HepG2 (cell line): ENCODE results near the gene THADA. TPM values are rescaled to one million over a fixed set of nuclear protein-coding genes. Genes with fewer than 3 reads are reported as not detected.

ENCODE experiments used
- ATAC-seq: fragments of 200-7000 bp; cut with Tn5 transposase; 3 replicates; pipeline ENCODE4 v1.9.1; 2020; ENCODE audit warnings: mild to moderate bottlenecking, moderate library complexity
- BruUV-seq: library from RNA; stranded (reverse); fragments of 400-500 nt; replicated peaks from 2 replicates; lab custom pipeline; 2021; lab: Mats Ljungman, UMichigan
- CTCF ChIA-PET: fragments of 300-600 bp; formaldehyde crosslinking; extraction: SDS; loops from one replicate; lab custom pipeline; 2021; ENCODE audit warnings: low total read pairs, inconsistent platforms, low intra/inter-chr PET ratio; lab: Yijun Ruan, JAX
- POLR2A ChIA-PET: fragments of 350-600 bp; sonication (Branson Sonifier 250); formaldehyde crosslinking; loops from one replicate; lab custom pipeline; 2020; ENCODE audit warnings: antibody characterized with exemption, inconsistent platforms; lab: Yijun Ruan, JAX
- DNase-seq: peaks from one replicate; pipeline ENCODE4 v3.0.0-alpha.2; 2015; ENCODE audit warnings: low spot score
- FAIRE-seq: peaks from 3 replicates; lab custom pipeline; 2011; peaks lifted over from hg19 to GRCh38; lab: Jason Lieb, UNC
- H2AFZ ChIP-seq: one replicate; pipeline ENCODE4 v1.6.1; 2011; ENCODE audit warnings: low read length, inconsistent platforms
- H3K27ac ChIP-seq: fragments of 300-600 bp; 3 replicates; pipeline ENCODE4 v1.8.0; 2011; ENCODE audit warnings: mixed run types, mild to moderate bottlenecking, mixed read lengths, low read length, inconsistent platforms; ENCODE audit not compliant: insufficient read depth; ENCODE audit errors: extremely low read length
- H3K27me3 ChIP-seq, 2 experiments: fragments of 200-600 bp in 1 of 2; 2 replicates in 1 of 2; 3 replicates in 1 of 2; pipeline versions ENCODE4 v1.6.0 to v1.8.0; 2011; ENCODE audit warnings: low read length in 2 of 2, mild to moderate bottlenecking in 2 of 2, moderate library complexity in 2 of 2, inconsistent platforms in 1 of 2; ENCODE audit not compliant: insufficient read depth in 2 of 2, control insufficient read depth in 1 of 2
- H3K36me3 ChIP-seq, 2 experiments: fragments of 200-600 bp in 1 of 2; replicated peaks in 1 of 2; 2 replicates in 1 of 2; 3 replicates in 1 of 2; pipeline versions ENCODE4 v1.5.1 to v1.8.0; 2011; ENCODE audit warnings: low read length in 2 of 2, inconsistent platforms in 1 of 2; ENCODE audit not compliant: insufficient read depth in 2 of 2, control insufficient read depth in 1 of 2
- H3K4me1 ChIP-seq: 2 replicates; pipeline ENCODE4 v1.5.1; 2012; ENCODE audit warnings: low read length, inconsistent platforms; ENCODE audit not compliant: insufficient read depth
- H3K4me2 ChIP-seq: 2 replicates; pipeline ENCODE4 v1.6.0; 2011; ENCODE audit warnings: low read depth, low read length, inconsistent platforms
- H3K4me3 ChIP-seq, 3 experiments: fragments of 200-600 bp in 1 of 3; sonication (generic), shearing (Covaris generic) in 1 of 3; replicated peaks in 1 of 3; 2 replicates each; pipeline ENCODE4 v1.5.1; 2011 to 2016; ENCODE audit warnings: low read length in 3 of 3, inconsistent platforms in 2 of 3, low read depth in 2 of 3, mild to moderate bottlenecking in 2 of 3, control low read depth in 1 of 3, mixed read lengths in 1 of 3; ENCODE audit not compliant: insufficient read depth in 1 of 3
- H3K79me2 ChIP-seq: one replicate; pipeline ENCODE4 v1.6.1; 2011; ENCODE audit warnings: low read length, inconsistent platforms; ENCODE audit not compliant: insufficient read depth
- H3K9ac ChIP-seq: 2 replicates; pipeline ENCODE4 v1.6.0; 2011; ENCODE audit warnings: mild to moderate bottlenecking, low read depth, low read length, inconsistent platforms; ENCODE audit not compliant: insufficient read depth
- H3K9me3 ChIP-seq: 2 replicates; pipeline ENCODE4 v1.5.1; 2012; ENCODE audit warnings: mild to moderate bottlenecking, low read length
- H4K20me1 ChIP-seq: 2 replicates; pipeline ENCODE4 v1.6.0; 2011; ENCODE audit warnings: inconsistent platforms, mild to moderate bottlenecking, low read length, moderate library complexity; ENCODE audit not compliant: insufficient read depth
- NFKB2 ChIP-seq: sonication (generic); formaldehyde crosslinking; IDR thresholded peaks from 2 replicates; pipeline ENCODE4 v1.4.0; 2020; ENCODE audit warnings: missing genetic modification reagents, borderline replicate concordance
- PPARG ChIP-seq: conservative IDR thresholded peaks from 2 replicates; pipeline ENCODE4 v1.6.1; 2016; ENCODE audit warnings: missing biosample characterization, missing genetic modification reagents
- STAG1 ChIP-seq: sonication (generic); formaldehyde crosslinking; IDR thresholded peaks from 2 replicates; pipeline ENCODE4 v1.4.0; 2020; ENCODE audit warnings: missing genetic modification reagents
- THAP8 ChIP-seq: sonication (generic); formaldehyde crosslinking; IDR thresholded peaks from 2 replicates; pipeline ENCODE4 v1.5.1; 2020; ENCODE audit warnings: missing genetic modification reagents, mild to moderate bottlenecking, borderline replicate concordance
- ZNF205 ChIP-seq: IDR thresholded peaks from 2 replicates; pipeline ENCODE4 v1.6.1; 2018; ENCODE audit warnings: missing biosample characterization, missing genetic modification reagents
- ZSCAN31 ChIP-seq: sonication (generic); formaldehyde crosslinking; IDR thresholded peaks from 2 replicates; pipeline ENCODE4 v1.5.0; 2020; ENCODE audit warnings: low read depth, mild to moderate bottlenecking, missing genetic modification reagents
- WGBS: methylation state at CpG from one replicate; pipeline ENCODE4 v1.1.6; 2017; ENCODE audit warnings: low lambda C conversion rate; 5-methylcytosine and 5-hydroxymethylcytosine counted together
- in situ Hi-C: cut with HindIII; loops from 2 replicates; pipeline ENCODE4 v1.10.0; 2017; ENCODE audit warnings: low pct_unique_long_range_greater_than_20kb; ENCODE audit not compliant: extremely low pct_ligation_motif_present
- intact Hi-C: fragments of 100-400 bp; cut with micrococcal nuclease; formaldehyde crosslinking; loops from one replicate; pipeline ENCODE4 v1.10.0; 2022; ENCODE audit not compliant: unreplicated experiment
- polyA plus RNA-seq, 8 experiments: library from polyadenylated mRNA; depleted of rRNA in 3 of 8; stranded (reverse) in 7 of 8; unstranded in 1 of 8; fragments of >200 nt; fragmentation: Illumina TruSeq in 4 of 8; extraction: Trizol in 4 of 8; gene quantifications; 2 replicates each; pipeline versions ENCODE4 v1.2.1 to v1.2.3, GENCODE V29; 2011 to 2016; ENCODE audit warnings: low read depth in 4 of 8, missing spikeins in 1 of 8, mixed read lengths in 1 of 8; ENCODE audit not compliant: insufficient read depth in 1 of 8
- total RNA-seq, 5 experiments: library from RNA; depleted of rRNA; stranded (reverse); fragments of >200 nt; fragmentation: Illumina TruSeq; extraction: Trizol; gene quantifications; 2 replicates each; pipeline ENCODE4 v1.2.3, GENCODE V29; 2016; ENCODE audit warnings: low read depth in 1 of 5
- TF ChIP-seq, protein P1 (sequence below): fragments of 450-650 bp; IDR thresholded peaks from 2 replicates; pipeline ENCODE4 v1.6.1; 2016
- TF ChIP-seq, protein P2 (sequence below): sonication (generic); formaldehyde crosslinking; IDR thresholded peaks from 2 replicates; pipeline ENCODE4 v1.5.0; 2020; ENCODE audit warnings: mild to moderate bottlenecking, missing genetic modification reagents, moderate library complexity
- TF ChIP-seq, protein P3 (sequence below): sonication (generic); formaldehyde crosslinking; conservative IDR thresholded peaks from 2 replicates; pipeline ENCODE4 v1.4.0; 2020; ENCODE audit warnings: missing genetic modification reagents
- TF ChIP-seq, protein P4 (sequence below), 2 experiments: sonication (generic) in 1 of 2; formaldehyde crosslinking in 1 of 2; IDR thresholded peaks; 2 replicates each; pipeline versions ENCODE4 v1.6.1 to v1.9.0; 2014 to 2022; ENCODE audit warnings: antibody characterized with exemption in 1 of 2, borderline replicate concordance in 1 of 2, inconsistent platforms in 1 of 2, low read depth in 1 of 2, missing genetic modification reagents in 1 of 2

THADA gene
- total and polyA plus RNA-seq, 2 of the 13 experiments (the other 11 are each of a cell fraction or from before 2014, with no cell fraction given) = 12.7 to 21.7 TPM

DNA sequence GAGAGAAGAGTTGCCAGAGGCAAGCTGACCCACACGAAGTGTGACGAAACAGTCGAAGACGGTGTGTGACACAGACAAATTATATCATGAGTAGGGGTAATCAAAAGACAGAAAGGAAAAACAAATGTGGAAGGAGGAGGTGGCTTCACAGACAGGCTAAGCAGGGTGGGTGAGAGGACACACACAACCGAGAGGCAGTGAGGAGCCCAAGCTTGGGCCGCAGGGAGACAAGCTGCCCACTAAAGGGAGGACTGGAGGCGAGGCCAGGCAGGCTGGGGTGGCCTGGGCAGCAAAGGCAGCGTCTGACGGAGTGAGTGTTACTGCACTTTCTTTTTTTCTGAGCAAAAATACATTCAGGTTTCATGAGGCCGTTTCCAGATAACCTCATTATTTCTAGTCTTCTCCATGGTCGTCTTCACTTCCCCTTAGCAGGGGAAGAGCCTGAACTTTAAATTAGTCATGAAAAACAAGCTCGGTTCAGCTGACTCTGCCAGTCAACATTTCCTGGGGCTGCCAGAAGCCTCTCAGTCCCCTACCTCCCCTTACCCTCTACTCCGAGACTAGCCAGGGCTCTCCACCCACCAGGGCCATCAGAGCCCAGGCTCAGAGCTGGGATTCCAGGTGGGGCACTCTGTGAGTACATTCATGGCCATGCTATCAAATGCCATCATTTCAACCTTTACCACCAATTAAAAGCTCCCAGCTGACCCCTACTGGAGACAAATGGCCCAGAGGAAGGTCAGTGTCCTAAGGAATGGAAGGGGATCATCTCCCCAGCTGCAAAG lies 355.7 kb downstream of the THADA start:
- Histone ChIP-seq H3K79me2 (no peaks in the 10 kb centered on the region), H3K36me3 (peaks cover 0 to 15% of the 10 kb centered on the region in 2 experiments; a peak in 1 of 5 replicates), H3K9ac (no peak overlapping the region), H3K9me3 (no peaks in the 10 kb centered on the region), H2AFZ (no peak overlapping the region), H4K20me1 (no peaks in the 10 kb centered on the region), H3K4me3 (no peak overlapping the region), H3K27ac (no peak overlapping the region), H3K4me1 (no peaks in the 10 kb centered on the region), H3K4me2 (no peak overlapping the region), H3K27me3 (no peaks in the 10 kb centered on the region)
- BruUV-seq = no TSS peak
- intact Hi-C loops = no loop called here
- ChIA-PET POLR2A (interaction anchor here (1.0 to 1.6 kb wide), 3 partner anchors 9 to 18 kb away, joined by 3 to 7 read pairs (median 3); partner anchors contain the start of gene ZFP36L2), CTCF (no interaction called here)
- no peak for FAIRE-seq
- TF ChIP-seq, protein P1, sequence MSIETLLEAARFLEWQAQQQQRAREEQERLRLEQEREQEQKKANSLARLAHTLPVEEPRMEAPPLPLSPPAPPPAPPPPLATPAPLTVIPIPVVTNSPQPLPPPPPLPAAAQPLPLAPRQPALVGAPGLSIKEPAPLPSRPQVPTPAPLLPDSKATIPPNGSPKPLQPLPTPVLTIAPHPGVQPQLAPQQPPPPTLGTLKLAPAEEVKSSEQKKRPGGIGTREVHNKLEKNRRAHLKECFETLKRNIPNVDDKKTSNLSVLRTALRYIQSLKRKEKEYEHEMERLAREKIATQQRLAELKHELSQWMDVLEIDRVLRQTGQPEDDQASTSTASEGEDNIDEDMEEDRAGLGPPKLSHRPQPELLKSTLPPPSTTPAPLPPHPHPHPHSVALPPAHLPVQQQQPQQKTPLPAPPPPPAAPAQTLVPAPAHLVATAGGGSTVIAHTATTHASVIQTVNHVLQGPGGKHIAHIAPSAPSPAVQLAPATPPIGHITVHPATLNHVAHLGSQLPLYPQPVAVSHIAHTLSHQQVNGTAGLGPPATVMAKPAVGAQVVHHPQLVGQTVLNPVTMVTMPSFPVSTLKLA = no peak
- TF ChIP-seq, protein P2, sequence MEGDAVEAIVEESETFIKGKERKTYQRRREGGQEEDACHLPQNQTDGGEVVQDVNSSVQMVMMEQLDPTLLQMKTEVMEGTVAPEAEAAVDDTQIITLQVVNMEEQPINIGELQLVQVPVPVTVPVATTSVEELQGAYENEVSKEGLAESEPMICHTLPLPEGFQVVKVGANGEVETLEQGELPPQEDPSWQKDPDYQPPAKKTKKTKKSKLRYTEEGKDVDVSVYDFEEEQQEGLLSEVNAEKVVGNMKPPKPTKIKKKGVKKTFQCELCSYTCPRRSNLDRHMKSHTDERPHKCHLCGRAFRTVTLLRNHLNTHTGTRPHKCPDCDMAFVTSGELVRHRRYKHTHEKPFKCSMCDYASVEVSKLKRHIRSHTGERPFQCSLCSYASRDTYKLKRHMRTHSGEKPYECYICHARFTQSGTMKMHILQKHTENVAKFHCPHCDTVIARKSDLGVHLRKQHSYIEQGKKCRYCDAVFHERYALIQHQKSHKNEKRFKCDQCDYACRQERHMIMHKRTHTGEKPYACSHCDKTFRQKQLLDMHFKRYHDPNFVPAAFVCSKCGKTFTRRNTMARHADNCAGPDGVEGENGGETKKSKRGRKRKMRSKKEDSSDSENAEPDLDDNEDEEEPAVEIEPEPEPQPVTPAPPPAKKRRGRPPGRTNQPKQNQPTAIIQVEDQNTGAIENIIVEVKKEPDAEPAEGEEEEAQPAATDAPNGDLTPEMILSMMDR = peak; percentile 49
- TF ChIP-seq ZSCAN31 (CRISPR knock-in tag) = no peak
- TF ChIP-seq NFKB2 = no peak
- no peak for TF ChIP-seq ZNF205 (CRISPR knock-in tag)
- TF ChIP-seq, protein P3, sequence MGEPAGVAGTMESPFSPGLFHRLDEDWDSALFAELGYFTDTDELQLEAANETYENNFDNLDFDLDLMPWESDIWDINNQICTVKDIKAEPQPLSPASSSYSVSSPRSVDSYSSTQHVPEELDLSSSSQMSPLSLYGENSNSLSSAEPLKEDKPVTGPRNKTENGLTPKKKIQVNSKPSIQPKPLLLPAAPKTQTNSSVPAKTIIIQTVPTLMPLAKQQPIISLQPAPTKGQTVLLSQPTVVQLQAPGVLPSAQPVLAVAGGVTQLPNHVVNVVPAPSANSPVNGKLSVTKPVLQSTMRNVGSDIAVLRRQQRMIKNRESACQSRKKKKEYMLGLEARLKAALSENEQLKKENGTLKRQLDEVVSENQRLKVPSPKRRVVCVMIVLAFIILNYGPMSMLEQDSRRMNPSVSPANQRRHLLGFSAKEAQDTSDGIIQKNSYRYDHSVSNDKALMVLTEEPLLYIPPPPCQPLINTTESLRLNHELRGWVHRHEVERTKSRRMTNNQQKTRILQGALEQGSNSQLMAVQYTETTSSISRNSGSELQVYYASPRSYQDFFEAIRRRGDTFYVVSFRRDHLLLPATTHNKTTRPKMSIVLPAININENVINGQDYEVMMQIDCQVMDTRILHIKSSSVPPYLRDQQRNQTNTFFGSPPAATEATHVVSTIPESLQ (CRISPR knock-in tag) = no peak
- peak; percentile 56 for TF ChIP-seq STAG1 (CRISPR knock-in tag)
- 0 out of 2 replicates have a peak, but pooled peaks have one; percentile 28 for TF ChIP-seq PPARG (CRISPR knock-in tag)
- TF ChIP-seq THAP8 (CRISPR knock-in tag) = no peak
- TF ChIP-seq, protein P4, sequence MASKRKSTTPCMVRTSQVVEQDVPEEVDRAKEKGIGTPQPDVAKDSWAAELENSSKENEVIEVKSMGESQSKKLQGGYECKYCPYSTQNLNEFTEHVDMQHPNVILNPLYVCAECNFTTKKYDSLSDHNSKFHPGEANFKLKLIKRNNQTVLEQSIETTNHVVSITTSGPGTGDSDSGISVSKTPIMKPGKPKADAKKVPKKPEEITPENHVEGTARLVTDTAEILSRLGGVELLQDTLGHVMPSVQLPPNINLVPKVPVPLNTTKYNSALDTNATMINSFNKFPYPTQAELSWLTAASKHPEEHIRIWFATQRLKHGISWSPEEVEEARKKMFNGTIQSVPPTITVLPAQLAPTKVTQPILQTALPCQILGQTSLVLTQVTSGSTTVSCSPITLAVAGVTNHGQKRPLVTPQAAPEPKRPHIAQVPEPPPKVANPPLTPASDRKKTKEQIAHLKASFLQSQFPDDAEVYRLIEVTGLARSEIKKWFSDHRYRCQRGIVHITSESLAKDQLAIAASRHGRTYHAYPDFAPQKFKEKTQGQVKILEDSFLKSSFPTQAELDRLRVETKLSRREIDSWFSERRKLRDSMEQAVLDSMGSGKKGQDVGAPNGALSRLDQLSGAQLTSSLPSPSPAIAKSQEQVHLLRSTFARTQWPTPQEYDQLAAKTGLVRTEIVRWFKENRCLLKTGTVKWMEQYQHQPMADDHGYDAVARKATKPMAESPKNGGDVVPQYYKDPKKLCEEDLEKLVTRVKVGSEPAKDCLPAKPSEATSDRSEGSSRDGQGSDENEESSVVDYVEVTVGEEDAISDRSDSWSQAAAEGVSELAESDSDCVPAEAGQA (IDR thresholded peaks at IDR 0.05; ENCODE audit: low read depth) = no peak
- TF ChIP-seq, protein P4 (CRISPR knock-in tag; IDR thresholded peaks at IDR 0.05; ENCODE audit: borderline replicate concordance) = no peak
- 94% methylated on average over 13 of the region's 13 CpGs for WGBS
- in situ Hi-C loops = no loop called here
- peak; percentile 36; the same call in 2 of the 3 replicates for ATAC-seq
- DNase-seq = no peak
